WI38 (cell line): ENCODE results near the gene PHKA1.

ENCODE experiments used
- H3K4me3 ChIP-seq: 2 replicates; pipeline ENCODE4 v1.5.1; 2011; ENCODE audit warnings: low read depth, mild to moderate bottlenecking, control low read depth, low read length
- TF ChIP-seq, protein P1 (sequence below): IDR thresholded peaks from 2 replicates; pipeline ENCODE4 v1.5.1; 2012; ENCODE audit warnings: low read depth, mild to moderate bottlenecking, control low read depth, low read length

The PHKA1 gene

DNA sequence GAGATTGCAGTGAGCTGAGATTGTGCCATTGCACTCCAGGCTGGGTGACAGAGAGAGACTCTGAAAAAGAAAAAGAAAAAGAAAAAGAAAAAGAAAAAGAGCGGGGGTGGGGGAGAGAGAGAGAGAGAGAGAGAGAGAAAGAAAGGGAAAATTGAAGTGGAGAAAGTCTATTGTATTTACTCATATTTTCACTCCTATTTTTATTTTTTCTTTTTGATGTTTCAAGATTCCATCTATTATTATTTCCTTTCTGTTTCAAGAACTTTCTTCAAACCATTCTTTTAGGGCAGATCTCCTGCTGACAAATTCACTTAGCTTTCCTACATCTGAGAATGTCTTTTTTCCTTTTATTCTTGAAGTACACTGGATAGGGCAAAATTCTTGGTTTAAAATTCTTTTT, 83.9 kb downstream of the PHKA1 start:
- TF ChIP-seq, protein P1, sequence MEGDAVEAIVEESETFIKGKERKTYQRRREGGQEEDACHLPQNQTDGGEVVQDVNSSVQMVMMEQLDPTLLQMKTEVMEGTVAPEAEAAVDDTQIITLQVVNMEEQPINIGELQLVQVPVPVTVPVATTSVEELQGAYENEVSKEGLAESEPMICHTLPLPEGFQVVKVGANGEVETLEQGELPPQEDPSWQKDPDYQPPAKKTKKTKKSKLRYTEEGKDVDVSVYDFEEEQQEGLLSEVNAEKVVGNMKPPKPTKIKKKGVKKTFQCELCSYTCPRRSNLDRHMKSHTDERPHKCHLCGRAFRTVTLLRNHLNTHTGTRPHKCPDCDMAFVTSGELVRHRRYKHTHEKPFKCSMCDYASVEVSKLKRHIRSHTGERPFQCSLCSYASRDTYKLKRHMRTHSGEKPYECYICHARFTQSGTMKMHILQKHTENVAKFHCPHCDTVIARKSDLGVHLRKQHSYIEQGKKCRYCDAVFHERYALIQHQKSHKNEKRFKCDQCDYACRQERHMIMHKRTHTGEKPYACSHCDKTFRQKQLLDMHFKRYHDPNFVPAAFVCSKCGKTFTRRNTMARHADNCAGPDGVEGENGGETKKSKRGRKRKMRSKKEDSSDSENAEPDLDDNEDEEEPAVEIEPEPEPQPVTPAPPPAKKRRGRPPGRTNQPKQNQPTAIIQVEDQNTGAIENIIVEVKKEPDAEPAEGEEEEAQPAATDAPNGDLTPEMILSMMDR: no peak
- no peak overlapping the region for H3K4me3 ChIP-seq

DNA sequence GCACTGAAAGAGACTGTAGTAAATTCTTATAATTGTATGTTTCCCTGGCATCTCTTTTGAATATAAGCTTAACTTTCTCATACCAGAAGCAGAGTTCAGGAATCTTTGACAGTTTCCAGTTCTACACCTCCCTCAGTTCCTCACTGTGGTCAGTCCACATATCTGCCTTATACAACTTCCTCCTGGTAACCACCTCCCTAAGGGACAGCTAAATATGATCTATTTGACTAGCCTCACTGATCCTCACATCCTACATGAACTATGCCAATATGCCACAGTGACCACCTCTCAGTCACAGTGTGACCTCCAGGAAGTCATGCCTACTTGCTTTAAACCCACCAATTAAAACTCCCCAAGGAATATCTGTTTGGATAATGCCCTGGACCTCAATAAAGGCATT, 89.9 kb downstream of the PHKA1 start:
- H3K4me3 ChIP-seq: no peak overlapping the region
- TF ChIP-seq, protein P1: no peak

GRCh38 chrX:72621625-72622485, 92.3 kb downstream of the PHKA1 start:
- H3K4me3 ChIP-seq: no peak overlapping the region
- TF ChIP-seq, protein P1: no peak

DNA sequence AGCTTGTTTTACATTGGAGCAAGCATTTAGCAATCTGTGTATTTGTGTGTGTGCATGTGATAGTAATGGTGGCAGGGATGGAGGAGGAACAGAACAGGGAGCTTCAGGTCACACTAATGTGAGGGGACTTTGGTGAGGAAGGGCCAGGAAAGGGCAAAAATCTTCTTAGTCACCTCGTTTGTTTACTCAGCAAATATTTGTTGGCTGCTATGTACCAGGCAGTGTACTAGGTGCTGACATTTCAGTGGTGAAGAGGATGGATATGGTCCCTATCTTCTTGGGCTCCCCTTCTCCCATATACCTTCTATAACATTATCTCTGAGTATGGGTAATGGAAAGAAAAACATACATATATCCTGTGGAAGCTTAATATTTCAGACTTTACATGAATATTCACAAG, 92.9 kb downstream of the PHKA1 start:
- TF ChIP-seq, protein P1: no peak
- H3K4me3 ChIP-seq: no peak overlapping the region; the same call in 1 of the 2 replicates

DNA sequence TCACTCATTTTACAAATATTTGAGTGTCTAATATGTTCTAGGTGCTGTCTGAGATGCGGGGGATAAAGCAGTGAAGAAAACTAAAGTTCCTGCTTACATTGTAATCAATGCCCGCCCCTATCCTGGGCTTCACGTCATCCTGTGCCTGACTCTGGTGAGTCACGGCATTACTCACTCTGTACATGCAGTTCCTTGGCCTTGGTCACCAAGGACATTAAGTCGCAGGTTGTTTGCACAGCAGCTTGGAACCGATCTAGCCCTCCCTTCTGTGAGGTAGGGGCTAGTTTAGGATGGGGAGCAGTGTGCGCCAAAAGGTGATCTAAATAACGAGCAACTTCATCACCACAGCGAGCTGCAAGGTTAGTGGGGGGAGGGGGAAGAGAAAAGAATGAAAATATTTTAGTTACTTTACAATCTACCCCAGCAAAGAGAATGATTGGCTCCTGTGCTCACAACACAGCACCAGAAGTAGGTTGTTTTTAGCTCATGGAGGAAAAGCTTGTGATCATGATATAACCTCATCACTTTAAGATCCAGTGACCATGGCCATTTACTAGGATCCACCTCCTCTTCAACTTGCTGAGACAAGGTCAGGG, 93.5 kb downstream of the PHKA1 start:
- peak overlapping the region; percentile 27; the same call in 1 of the 2 replicates for H3K4me3 ChIP-seq
- TF ChIP-seq, protein P1: no peak

- H3K4me3 ChIP-seq: no peak overlapping the region
- TF ChIP-seq, protein P1: no peak
These were observed 104.8 kb downstream of the PHKA1 start for GRCh38 chrX:72609313-72609712.

DNA sequence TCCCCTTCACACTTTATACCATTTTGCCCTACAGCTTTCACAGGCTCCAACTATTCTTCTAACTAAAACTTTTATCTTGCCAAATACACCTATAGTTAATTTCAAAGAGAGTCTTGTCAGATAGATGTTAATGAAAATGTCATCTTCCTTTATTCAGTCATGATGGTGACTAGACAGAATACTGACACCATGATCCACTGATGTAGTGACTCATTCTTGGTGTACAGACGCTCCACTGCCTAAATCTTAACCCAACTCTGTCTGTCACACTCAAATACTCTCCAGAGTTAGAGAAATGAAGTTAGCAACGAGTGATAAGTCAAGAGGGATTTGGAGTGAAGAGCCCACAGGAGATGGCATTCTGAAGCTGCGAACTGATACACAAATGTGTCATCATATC, 109.4 kb downstream of the PHKA1 start:
- TF ChIP-seq, protein P1: no peak
- H3K4me3 ChIP-seq: no peak overlapping the region
